SU-DHL-6 (cell line): ENCODE results near the gene GFOD2.

Experiments
- H2AFZ ChIP-seq: fragments of 200-600 bp; sonication (generic); 2 replicates; pipeline ENCODE4 v1.6.1; 2014; ENCODE audit warnings: low read depth, mild to moderate bottlenecking, moderate library complexity, mixed read lengths, antibody characterized with exemption, low read length; ENCODE audit not compliant: severe bottlenecking
- H3F3A ChIP-seq: fragments of 200-600 bp; shearing (Covaris generic); 2 replicates; pipeline ENCODE4 v1.6.0; 2016; ENCODE audit warnings: antibody characterized with exemption, mild to moderate bottlenecking; ENCODE audit not compliant: insufficient read depth
- H3K27ac ChIP-seq: fragments of 200-600 bp; sonication (generic); 2 replicates; pipeline ENCODE4 v1.5.1; 2016; ENCODE audit warnings: low read depth, mild to moderate bottlenecking, low read length, moderate library complexity, mixed read lengths
- H3K27me3 ChIP-seq: fragments of 200-600 bp; sonication (generic), shearing (Covaris generic); 2 replicates; pipeline ENCODE4 v1.6.0; 2014; ENCODE audit warnings: mild to moderate bottlenecking, low read length
- H3K36me3 ChIP-seq: fragments of 200-600 bp; sonication (generic); 2 replicates; pipeline ENCODE4 v1.6.1; 2014; ENCODE audit warnings: mild to moderate bottlenecking, low read length, mixed read lengths
- H3K4me2 ChIP-seq: fragments of 300-600, 200-600 bp; shearing (Covaris generic), sonication (generic); 2 replicates; pipeline ENCODE4 v1.6.0; 2014; ENCODE audit warnings: low read length, low read depth, mild to moderate bottlenecking; ENCODE audit not compliant: poor library complexity, severe bottlenecking
- H3K4me3 ChIP-seq: fragments of 200-600 bp; sonication (generic); 2 replicates; pipeline ENCODE4 v1.5.1; 2014; ENCODE audit warnings: antibody characterized with exemption, low read length, mild to moderate bottlenecking, mixed read lengths; ENCODE audit not compliant: insufficient read depth, poor library complexity, severe bottlenecking
- H3K79me2 ChIP-seq: fragments of 200-600 bp; sonication (generic); 2 replicates; pipeline ENCODE4 v1.6.1; 2014; ENCODE audit warnings: mild to moderate bottlenecking, low read length, moderate library complexity; ENCODE audit not compliant: insufficient read depth
- H3K9ac ChIP-seq: fragments of 200-600 bp; sonication (generic); 2 replicates; pipeline ENCODE4 v1.7.0; 2014; ENCODE audit warnings: mild to moderate bottlenecking, low read length
- H3K9me2 ChIP-seq: fragments of 200-600 bp; sonication (generic); replicated peaks from 2 replicates; pipeline ENCODE4 v1.6.1; 2014; ENCODE audit warnings: low read length; ENCODE audit not compliant: insufficient read depth
- H3K9me3 ChIP-seq: fragments of 200-600 bp; sonication (generic); 2 replicates; pipeline ENCODE4 v1.6.1; 2014; ENCODE audit warnings: low read length, mixed read lengths; ENCODE audit not compliant: insufficient read depth
- H4K20me1 ChIP-seq: fragments of 200-600 bp; sonication (generic); 2 replicates; pipeline ENCODE4 v1.6.1; 2014; ENCODE audit warnings: low read depth, mild to moderate bottlenecking, antibody characterized with exemption, low read length, moderate library complexity, mixed read lengths
- EZH2phosphoT487 ChIP-seq: fragments of 200-600 bp; sonication (generic), shearing (Covaris generic); conservative IDR thresholded peaks from 2 replicates; pipeline ENCODE4 v1.6.1; 2018; ENCODE audit warnings: mild to moderate bottlenecking, antibody characterized with exemption, low read length, moderate library complexity, mixed read lengths
- TF ChIP-seq, protein P1 (sequence below): fragments of 200-600 bp; sonication (generic); IDR thresholded peaks from one replicate; pipeline ENCODE4 v1.5.1; 2017; ENCODE audit warnings: antibody characterized with exemption, mild to moderate bottlenecking, low read length, moderate library complexity; ENCODE audit not compliant: insufficient read depth, poor library complexity, severe bottlenecking

Gene GFOD2

DNA sequence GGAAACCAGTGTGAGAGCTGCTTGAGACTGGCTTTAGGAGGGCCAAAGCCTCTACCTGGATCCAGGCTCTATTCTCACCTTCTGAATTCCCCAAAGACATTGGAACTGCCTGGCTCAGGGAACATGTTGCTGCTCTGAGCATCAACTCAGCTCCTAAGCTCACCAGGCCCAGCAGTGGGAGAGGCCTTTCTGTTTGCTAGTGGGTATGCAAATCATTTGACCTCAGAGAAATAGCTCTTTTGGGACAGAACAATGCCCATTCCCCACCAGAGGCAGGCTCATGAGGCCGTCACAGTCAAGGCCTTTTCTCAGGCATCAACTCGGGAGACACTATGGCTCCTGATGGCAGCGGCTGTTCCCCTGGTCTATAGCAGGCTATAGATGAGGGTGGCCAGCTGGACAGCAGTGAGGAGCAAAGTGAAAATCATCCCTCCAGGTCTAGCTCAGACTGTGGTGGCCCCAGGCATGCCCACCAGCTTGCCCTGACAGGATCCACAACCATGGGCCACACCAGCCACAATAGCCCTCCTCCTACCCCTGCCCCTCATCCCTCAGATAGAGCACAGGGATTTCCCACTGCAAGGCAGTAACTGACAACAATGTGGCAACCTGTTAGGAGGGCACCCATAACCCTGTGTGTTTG lies 30.4 kb upstream of the GFOD2 start:
- Histone ChIP-seq H4K20me1 (no peaks in the 10 kb centered on the region), H3K9me2 (no peaks in the 10 kb centered on the region), H3K4me2 (no peak overlapping the region), H3K79me2 (no peaks in the 10 kb centered on the region), H3K9me3 (no peaks in the 10 kb centered on the region), H3F3A (no peaks in the 10 kb centered on the region), H2AFZ (no peak overlapping the region), H3K27ac (no peak overlapping the region), H3K4me3 (no peak overlapping the region), H3K27me3 (no peaks in the 10 kb centered on the region), H3K9ac (no peak overlapping the region), H3K36me3 (no peaks in the 10 kb centered on the region)
- TF ChIP-seq EZH2phosphoT487, result no peak
- TF ChIP-seq, protein P1, sequence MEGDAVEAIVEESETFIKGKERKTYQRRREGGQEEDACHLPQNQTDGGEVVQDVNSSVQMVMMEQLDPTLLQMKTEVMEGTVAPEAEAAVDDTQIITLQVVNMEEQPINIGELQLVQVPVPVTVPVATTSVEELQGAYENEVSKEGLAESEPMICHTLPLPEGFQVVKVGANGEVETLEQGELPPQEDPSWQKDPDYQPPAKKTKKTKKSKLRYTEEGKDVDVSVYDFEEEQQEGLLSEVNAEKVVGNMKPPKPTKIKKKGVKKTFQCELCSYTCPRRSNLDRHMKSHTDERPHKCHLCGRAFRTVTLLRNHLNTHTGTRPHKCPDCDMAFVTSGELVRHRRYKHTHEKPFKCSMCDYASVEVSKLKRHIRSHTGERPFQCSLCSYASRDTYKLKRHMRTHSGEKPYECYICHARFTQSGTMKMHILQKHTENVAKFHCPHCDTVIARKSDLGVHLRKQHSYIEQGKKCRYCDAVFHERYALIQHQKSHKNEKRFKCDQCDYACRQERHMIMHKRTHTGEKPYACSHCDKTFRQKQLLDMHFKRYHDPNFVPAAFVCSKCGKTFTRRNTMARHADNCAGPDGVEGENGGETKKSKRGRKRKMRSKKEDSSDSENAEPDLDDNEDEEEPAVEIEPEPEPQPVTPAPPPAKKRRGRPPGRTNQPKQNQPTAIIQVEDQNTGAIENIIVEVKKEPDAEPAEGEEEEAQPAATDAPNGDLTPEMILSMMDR, result no peak

DNA sequence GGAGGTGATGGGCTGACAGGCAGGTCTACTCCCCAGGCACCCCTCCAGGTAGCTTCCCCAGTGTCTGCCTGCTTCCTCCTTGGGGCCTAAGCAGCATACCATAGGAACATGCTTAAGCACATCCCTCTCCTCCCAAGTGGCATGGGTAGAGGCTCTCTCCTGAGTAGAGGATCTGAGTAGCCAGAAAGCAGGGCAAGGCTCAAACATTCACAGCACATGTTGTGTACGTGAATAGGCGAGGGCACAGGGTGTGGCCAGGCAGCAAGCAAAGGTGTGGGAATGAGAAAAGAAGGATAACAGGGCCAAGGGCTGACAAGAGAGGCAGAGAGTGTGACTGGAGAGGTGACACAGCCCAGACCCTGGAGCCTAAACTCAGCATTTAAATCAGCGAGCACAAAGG lies 29.7 kb upstream of the GFOD2 start:
- H3K27ac ChIP-seq, result no peak overlapping the region
- no peaks in the 10 kb centered on the region for H3F3A ChIP-seq
- H3K9me3 ChIP-seq, result no peaks in the 10 kb centered on the region

DNA sequence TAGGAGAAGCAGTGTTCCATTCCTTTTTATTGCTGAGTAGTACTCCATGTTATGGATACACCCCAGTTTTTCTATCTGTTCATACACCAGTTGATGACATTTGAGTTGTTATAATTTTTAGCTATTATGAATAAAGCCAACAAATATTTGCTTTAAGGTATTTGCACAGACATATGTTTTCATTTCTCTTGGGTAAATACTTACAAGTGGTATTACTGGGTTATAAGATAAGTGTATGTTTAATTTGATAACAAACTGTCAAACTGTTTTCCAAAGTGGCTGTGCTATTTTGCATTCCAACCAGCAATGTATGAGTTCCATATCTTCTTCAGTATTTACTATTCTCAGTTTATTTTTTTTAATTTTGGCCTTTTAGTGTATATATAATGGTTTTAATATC lies 27.7 kb upstream of the GFOD2 start:
- Histone ChIP-seq H3K4me2 (no peak overlapping the region), H3K9me2 (no peaks in the 10 kb centered on the region), H3K79me2 (no peaks in the 10 kb centered on the region), H3K9me3 (no peaks in the 10 kb centered on the region), H3K36me3 (no peaks in the 10 kb centered on the region), H3K9ac (no peak overlapping the region), H4K20me1 (no peaks in the 10 kb centered on the region), H3K27ac (no peak overlapping the region), H3F3A (no peaks in the 10 kb centered on the region), H2AFZ (no peak overlapping the region), H3K4me3 (no peak overlapping the region), H3K27me3 (no peaks in the 10 kb centered on the region)
- TF ChIP-seq, protein P1, result no peak
- TF ChIP-seq EZH2phosphoT487, result no peak

More for the DNA sequence above, 29.7 kb upstream of the GFOD2 start:
- TF ChIP-seq, protein P1, result no peak
- TF ChIP-seq EZH2phosphoT487, result no peak
- no peaks in the 10 kb centered on the region for H3K27me3 ChIP-seq
- no peak overlapping the region for H3K4me3 ChIP-seq
- no peak overlapping the region for H3K4me2 ChIP-seq
- H3K9ac ChIP-seq, result no peak overlapping the region
- H2AFZ ChIP-seq, result no peak overlapping the region
- H3K79me2 ChIP-seq, result no peaks in the 10 kb centered on the region
- H4K20me1 ChIP-seq, result no peaks in the 10 kb centered on the region
- no peaks in the 10 kb centered on the region for H3K36me3 ChIP-seq
- H3K9me2 ChIP-seq, result no peaks in the 10 kb centered on the region
